GM12801 (cell line): ENCODE measurements around the gene PROCA1.

Experiments
- TF ChIP-seq, protein P1 (sequence below): IDR thresholded peaks from one replicate; pipeline ENCODE4 v1.5.1; 2011; ENCODE audit warnings: control low read depth; ENCODE audit not compliant: insufficient read length; ENCODE audit errors: extremely low read depth

The PROCA1 gene

DNA sequence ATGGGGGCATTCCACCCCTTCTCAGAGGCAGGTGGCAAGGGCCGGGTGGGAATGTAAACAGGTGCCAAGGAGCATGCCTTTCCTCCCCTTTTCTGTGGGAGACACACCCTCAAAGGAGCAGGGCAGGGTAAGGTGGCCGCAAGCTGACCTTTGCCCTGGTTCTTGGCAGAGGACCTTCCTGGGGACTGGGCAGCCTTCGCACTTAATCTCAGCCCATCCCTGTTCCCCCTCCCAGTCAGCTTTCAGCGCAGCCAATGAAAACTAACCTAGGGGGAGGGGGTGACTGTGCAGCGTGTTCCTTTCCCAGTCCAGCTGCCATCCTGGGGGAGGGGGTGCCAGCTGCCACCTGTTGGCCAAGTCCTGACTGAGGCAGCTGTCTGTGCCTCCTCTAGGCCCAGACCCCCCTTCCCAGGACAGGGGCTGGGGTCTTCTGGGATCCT is 34.9 kb upstream of the PROCA1 start:
- TF ChIP-seq, protein P1, sequence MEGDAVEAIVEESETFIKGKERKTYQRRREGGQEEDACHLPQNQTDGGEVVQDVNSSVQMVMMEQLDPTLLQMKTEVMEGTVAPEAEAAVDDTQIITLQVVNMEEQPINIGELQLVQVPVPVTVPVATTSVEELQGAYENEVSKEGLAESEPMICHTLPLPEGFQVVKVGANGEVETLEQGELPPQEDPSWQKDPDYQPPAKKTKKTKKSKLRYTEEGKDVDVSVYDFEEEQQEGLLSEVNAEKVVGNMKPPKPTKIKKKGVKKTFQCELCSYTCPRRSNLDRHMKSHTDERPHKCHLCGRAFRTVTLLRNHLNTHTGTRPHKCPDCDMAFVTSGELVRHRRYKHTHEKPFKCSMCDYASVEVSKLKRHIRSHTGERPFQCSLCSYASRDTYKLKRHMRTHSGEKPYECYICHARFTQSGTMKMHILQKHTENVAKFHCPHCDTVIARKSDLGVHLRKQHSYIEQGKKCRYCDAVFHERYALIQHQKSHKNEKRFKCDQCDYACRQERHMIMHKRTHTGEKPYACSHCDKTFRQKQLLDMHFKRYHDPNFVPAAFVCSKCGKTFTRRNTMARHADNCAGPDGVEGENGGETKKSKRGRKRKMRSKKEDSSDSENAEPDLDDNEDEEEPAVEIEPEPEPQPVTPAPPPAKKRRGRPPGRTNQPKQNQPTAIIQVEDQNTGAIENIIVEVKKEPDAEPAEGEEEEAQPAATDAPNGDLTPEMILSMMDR, result no peak

DNA sequence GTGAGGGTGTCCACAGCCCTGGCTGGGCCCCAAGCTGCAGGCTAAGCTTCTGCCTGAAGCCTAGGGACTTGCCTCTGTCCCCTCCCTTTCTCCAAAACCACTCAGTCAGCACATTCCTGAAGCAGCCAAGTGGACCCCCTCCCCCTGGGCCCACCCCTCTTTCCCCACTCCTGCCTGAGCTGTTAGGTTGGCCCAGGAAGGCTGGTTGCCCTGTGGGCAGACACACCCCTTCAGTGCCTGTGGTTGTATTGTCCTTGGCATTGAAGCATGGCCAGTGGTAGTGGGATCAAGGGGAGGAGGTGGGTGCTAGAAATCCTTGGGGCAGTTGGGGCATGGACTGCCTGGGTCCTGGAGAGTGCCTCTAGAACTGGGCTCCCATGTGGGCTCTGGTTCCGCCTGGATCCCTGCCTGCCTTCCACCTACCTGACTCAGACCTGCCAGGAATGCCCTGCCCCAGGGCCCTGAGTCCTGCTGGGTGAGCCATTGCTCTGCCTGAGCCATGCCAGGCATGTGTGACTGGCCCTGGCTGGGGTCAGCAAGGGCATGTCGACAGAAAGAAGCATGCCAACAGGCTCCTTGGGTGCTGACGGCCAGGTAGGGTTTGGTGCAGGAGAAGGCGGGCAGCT is 34.2 kb upstream of the PROCA1 start:
- TF ChIP-seq, protein P1, result no peak

DNA sequence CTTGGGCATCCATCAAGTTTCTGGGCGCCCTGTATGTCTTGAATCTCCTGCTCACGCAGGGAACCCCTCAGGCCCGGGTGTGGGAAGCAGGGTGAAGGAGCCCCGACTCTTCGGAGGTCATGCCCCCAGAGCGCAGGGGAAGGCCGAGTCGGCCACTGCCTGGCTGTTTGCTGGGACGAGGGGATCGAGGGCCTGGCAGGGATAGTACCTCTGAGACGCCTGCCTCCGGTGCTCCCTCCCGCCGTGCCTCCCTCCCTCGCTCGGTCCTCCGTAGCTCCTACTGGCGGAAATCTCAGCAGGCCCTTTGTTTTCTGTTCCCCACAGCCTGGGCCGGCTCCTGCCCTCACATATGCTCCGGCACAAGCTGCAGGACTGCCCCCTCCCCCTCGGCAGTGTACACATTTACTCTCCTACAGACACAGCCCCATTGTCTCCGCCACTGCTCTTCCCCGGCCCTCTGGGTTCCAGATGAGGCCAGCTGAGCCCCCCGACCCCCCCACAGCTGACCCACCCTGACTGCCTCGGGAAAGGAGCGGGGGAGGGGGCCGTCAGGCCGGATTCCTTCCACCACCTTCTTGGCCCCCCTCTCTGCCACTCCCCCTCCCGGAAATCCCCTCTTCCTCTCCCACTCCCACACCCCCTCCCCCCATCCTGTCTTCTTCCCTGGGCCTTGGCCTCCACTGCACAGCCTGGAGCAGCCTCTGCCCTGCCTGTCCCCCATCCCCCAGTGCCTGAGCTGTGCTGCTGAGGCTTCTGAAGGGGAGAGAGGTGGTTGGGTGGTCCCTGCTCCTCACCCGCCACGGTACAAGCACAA is 33.5 kb upstream of the PROCA1 start:
- TF ChIP-seq, protein P1, result no peak

DNA sequence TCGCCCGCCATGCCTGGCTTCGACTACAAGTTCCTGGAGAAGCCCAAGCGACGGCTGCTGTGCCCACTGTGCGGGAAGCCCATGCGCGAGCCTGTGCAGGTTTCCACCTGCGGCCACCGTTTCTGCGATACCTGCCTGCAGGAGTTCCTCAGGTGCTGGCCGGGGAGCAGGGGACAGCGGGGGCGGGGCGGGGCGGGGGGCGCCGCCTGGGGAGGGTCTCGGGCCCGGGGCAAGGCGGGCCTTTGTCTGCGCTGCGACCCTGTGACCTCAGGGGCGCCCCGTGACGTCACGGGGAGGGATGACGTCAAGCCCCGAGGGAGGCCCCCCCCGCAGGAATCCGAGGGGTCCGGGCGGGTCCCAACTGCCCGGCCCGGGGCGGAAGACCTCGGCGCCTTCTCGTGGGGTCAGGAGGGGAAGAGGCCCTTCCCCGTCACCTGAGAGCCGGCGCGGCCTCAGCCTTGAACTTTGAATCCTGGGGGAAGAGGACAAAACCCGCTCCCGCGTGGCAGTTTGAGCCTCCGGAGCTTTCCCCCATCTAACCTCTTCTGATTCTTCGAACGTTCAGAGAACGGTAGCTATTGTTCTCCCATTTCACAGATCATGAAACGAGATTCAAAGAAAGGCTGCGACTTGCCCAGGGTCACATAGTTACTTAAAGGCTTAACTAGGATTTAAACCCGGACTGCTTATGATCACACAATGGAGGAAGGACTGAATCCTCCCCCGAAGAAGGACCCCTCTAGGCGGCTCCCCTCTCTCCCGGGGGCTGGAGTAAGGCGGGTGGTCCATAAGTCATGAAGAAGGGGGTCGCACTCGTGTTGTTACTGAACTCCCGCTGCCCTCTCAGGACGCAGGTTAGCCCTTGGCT is 32.6 kb upstream of the PROCA1 start:
- TF ChIP-seq, protein P1, result no peak

DNA sequence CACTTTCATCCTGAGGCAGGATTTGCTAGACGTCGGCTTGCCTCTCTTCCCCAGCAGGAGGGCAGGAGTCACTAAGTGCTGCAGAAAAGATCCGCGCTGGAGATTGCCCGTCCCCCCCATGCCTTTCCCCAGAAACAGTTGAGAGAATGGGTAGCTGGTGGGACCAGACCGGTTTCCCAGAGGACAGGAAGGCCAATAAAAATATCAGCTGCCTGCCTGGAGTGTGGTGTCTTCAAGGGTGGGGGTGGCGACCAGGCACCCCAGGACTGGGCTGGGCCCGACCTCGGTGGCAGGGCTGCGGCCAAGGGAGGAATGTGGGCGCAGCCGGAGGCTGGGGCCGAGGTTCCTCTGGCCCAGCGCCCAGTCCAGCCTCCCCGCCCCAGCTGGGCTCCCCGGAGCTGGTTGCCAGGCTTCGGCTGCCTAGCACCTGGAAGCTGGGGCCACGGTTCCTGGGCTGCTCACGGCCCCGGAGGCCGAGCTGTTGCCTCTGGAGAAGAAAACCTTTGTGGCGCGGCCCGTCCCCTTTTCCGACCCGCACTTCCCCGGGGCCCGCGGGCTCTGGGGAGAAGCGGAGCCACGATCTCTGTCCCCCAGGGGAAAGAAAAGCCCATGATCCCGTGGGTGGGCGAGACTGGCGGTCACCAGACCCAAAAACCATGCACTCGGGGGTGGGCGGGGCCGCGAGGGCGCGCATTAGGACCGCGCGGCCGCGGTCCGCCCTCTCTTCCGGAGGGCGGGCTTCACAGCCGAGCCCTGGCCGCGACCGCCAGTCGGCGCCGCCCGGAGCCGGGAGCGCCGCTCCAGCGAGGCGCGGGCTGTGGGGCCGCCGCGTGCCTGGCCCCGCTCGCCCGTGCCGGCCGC is 31.8 kb upstream of the PROCA1 start, which contains the start of gene TRAF4:
TRAF4 (plus strand) TSS at position 769 of the 861 bp plus-strand sequence. CDS start 102 bp downstream, outside the sequence.
- TF ChIP-seq, protein P1, result no peak

DNA sequence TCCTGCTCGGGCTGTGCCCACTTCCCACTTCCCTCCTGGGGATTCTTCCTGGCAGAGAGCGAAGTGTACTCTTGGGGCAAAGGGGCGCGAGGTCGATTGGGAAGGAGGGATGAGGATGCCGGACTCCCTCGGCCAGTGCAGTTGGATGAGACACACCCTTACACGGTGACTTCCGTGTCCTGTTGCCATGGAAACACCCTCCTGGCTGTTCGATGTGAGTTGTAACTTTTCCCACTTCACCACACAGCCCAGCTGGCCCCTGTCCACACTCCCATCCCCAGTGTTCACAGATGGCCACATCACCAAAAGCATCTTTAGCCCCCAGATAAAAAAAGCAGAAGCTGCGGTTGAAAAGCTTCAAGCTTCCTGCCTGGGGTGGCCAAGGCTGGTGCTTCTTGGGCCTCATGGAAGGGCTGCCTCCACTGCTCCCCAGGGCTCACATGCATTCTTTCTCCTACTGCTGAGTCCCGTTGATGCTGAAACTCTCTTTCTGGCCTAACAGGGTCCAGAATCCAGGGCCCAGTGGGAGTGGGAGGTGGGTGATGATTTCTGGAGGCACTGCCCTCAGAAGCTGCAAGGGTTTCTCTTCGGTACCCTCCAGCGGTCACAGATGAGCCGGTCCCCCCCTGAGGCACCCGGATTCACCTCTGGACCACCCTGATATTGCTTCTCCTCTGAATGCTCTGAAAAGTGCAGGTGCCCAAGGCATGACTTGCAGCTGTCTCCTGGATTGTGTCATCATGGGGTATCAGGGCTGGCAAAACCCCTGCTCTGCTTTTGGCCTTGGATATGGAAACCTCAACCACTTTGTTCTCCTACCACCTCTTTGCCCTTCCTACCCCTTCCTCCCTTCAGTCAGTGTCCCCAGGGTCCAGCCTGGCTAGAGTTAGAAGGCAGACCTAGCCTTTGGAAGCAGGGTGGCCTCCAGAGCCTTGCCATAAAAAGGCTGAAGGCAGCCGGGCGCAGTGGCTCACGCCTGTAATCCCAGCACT is 30.0 kb upstream of the PROCA1 start:
- TF ChIP-seq, protein P1, result no peak
